Karpas-422 (cell line): ENCODE data around the gene POLD2. TPM values are rescaled to one million over a fixed set of nuclear protein-coding genes. Genes with fewer than 3 reads are reported as not detected.

Source experiments
- DNase-seq: peaks from one replicate; pipeline ENCODE4 v3.0.0-alpha.2; 2015
- H2AFZ ChIP-seq: fragments of 200-600 bp; sonication (generic); 2 replicates; pipeline ENCODE4 v1.6.1; 2014; ENCODE audit warnings: antibody characterized with exemption, low read length, mixed read lengths
- H3K27ac ChIP-seq: fragments of 200-600 bp; sonication (generic); 2 replicates; pipeline ENCODE4 v1.5.1; 2014; ENCODE audit warnings: mild to moderate bottlenecking, low read length, moderate library complexity
- H3K27me3 ChIP-seq: fragments of 200-600 bp; sonication (generic); 2 replicates; pipeline ENCODE4 v1.6.1; 2014; ENCODE audit warnings: low read length, mixed read lengths
- H3K36me3 ChIP-seq: fragments of 200-600 bp; sonication (generic); 2 replicates; pipeline ENCODE4 v1.6.1; 2014; ENCODE audit warnings: low read length, mixed read lengths; ENCODE audit not compliant: insufficient read depth
- H3K4me1 ChIP-seq: fragments of 200-600 bp; sonication (generic); 2 replicates; pipeline ENCODE4 v1.6.1; 2014; ENCODE audit warnings: mild to moderate bottlenecking, low read length, mixed read lengths
- H3K4me2 ChIP-seq: fragments of 200-600 bp; sonication (generic); 2 replicates; pipeline ENCODE4 v1.6.1; 2014; ENCODE audit warnings: low read length, low read depth, mild to moderate bottlenecking; ENCODE audit not compliant: poor library complexity, severe bottlenecking
- H3K4me3 ChIP-seq: fragments of 200-600 bp; sonication (generic); 2 replicates; pipeline ENCODE4 v1.5.1; 2014; ENCODE audit warnings: mild to moderate bottlenecking, antibody characterized with exemption, low read length, mixed read lengths
- H3K79me2 ChIP-seq: fragments of 200-600 bp; sonication (generic); 2 replicates; pipeline ENCODE4 v1.6.1; 2014; ENCODE audit warnings: mild to moderate bottlenecking, low read length, mixed read lengths
- H3K9ac ChIP-seq: fragments of 200-600 bp; sonication (generic); 2 replicates; pipeline ENCODE4 v1.6.0; 2014; ENCODE audit warnings: low read length
- H3K9me2 ChIP-seq: fragments of 200-600 bp; sonication (generic), shearing (Covaris generic); replicated peaks from 2 replicates; pipeline ENCODE4 v1.6.0; 2014; ENCODE audit warnings: mild to moderate bottlenecking, low read length, moderate library complexity; ENCODE audit not compliant: insufficient read depth
- H3K9me3 ChIP-seq: fragments of 300-700, 200-600 bp; sonication (generic); 2 replicates; pipeline ENCODE4 v1.6.1; 2014; ENCODE audit warnings: low read length, mixed read lengths
- H4K20me1 ChIP-seq: fragments of 200-600 bp; sonication (generic); 2 replicates; pipeline ENCODE4 v1.6.1; 2014; ENCODE audit warnings: mild to moderate bottlenecking, antibody characterized with exemption, low read length, low read depth; ENCODE audit not compliant: insufficient read depth
- total RNA-seq: library from RNA; depleted of rRNA; stranded (reverse); fragments of >200 nt; shearing (Covaris generic); gene quantifications from 2 replicates; pipeline ENCODE4 v1.2.3, GENCODE V29; 2014; ENCODE audit warnings: low replicate concordance

The POLD2 gene
- total RNA-seq, 1 experiment from 2014 or later: 165 TPM

- Histone ChIP-seq H4K20me1 (peaks cover 5% of the 10 kb centered on the region; the same call in 1 of the 2 replicates), H3K9me2 (no peaks in the 10 kb centered on the region), H3K27ac (peak overlapping the region; percentile 58), H3K9me3 (no peaks in the 10 kb centered on the region), H3K9ac (peak overlapping the region; percentile 75), H2AFZ (no peak overlapping the region), H3K4me3 (peak overlapping the region; percentile 72), H3K27me3 (no peaks in the 10 kb centered on the region), H3K4me2 (peak overlapping the region; percentile 92), H3K4me1 (peaks cover 28% of the 10 kb centered on the region), H3K36me3 (peaks cover 20% of the 10 kb centered on the region), H3K79me2 (peaks cover 38% of the 10 kb centered on the region)
- no peak for DNase-seq
These were observed 1.5 kb downstream of the POLD2 start for GRCh38 chr7:44121761-44122420.

- no peak overlapping the region for H3K4me2 ChIP-seq
- peaks cover 20% of the 10 kb centered on the region for H3K36me3 ChIP-seq
These were observed 3.0 kb downstream of the POLD2 start for GRCh38 chr7:44120395-44120794.

GRCh38 chr7:44119829-44120380 lies 3.4 kb downstream of the POLD2 start:
- Histone ChIP-seq H3K36me3 (peaks cover 20% of the 10 kb centered on the region), H4K20me1 (peaks cover 5% of the 10 kb centered on the region; the same call in 1 of the 2 replicates), H2AFZ (no peak overlapping the region), H3K4me3 (no peak overlapping the region), H3K4me2 (no peak overlapping the region), H3K9ac (no peak overlapping the region), H3K9me2 (no peaks in the 10 kb centered on the region), H3K9me3 (no peaks in the 10 kb centered on the region), H3K4me1 (peaks cover 26% of the 10 kb centered on the region), H3K79me2 (peaks cover 38% of the 10 kb centered on the region), H3K27me3 (no peaks in the 10 kb centered on the region), H3K27ac (no peak overlapping the region)
- no peak for DNase-seq

More at GRCh38 chr7:44120395-44120794, 3.0 kb downstream of the POLD2 start:
- H3K9ac ChIP-seq: no peak overlapping the region; the same call in 1 of the 2 replicates
- peaks cover 5% of the 10 kb centered on the region; the same call in 1 of the 2 replicates for H4K20me1 ChIP-seq
- no peaks in the 10 kb centered on the region for H3K27me3 ChIP-seq
- H3K9me2 ChIP-seq: no peaks in the 10 kb centered on the region
- peaks cover 26% of the 10 kb centered on the region for H3K4me1 ChIP-seq
- H3K4me3 ChIP-seq: no peak overlapping the region
- H3K9me3 ChIP-seq: no peaks in the 10 kb centered on the region
- no peak for DNase-seq
- no peak overlapping the region for H2AFZ ChIP-seq
- H3K79me2 ChIP-seq: peaks cover 38% of the 10 kb centered on the region
- no peak overlapping the region for H3K27ac ChIP-seq

GRCh38 chr7:44117801-44118429 lies 5.4 kb downstream of the POLD2 start:
- Histone ChIP-seq H3K4me2 (no peak overlapping the region), H3K27me3 (no peaks in the 10 kb centered on the region), H3K79me2 (peaks cover 35% of the 10 kb centered on the region), H3K36me3 (peaks cover 20% of the 10 kb centered on the region), H4K20me1 (peaks cover 5% of the 10 kb centered on the region; the same call in 1 of the 2 replicates), H3K9ac (no peak overlapping the region), H3K9me2 (no peaks in the 10 kb centered on the region), H3K9me3 (no peaks in the 10 kb centered on the region), H2AFZ (no peak overlapping the region), H3K27ac (no peak overlapping the region), H3K4me3 (no peak overlapping the region), H3K4me1 (peaks cover 21% of the 10 kb centered on the region)
- DNase-seq: no peak

GRCh38 chr7:44116789-44117666 lies 6.3 kb downstream of the POLD2 start:
- Histone ChIP-seq H3K9me2 (no peaks in the 10 kb centered on the region), H2AFZ (no peak overlapping the region), H3K4me2 (no peak overlapping the region), H4K20me1 (peaks cover 5% of the 10 kb centered on the region; the same call in 1 of the 2 replicates), H3K27me3 (no peaks in the 10 kb centered on the region), H3K9ac (no peak overlapping the region), H3K27ac (no peak overlapping the region), H3K9me3 (no peaks in the 10 kb centered on the region), H3K79me2 (peaks cover 26% of the 10 kb centered on the region), H3K4me1 (peaks cover 24% of the 10 kb centered on the region), H3K36me3 (peaks cover 20% of the 10 kb centered on the region), H3K4me3 (no peak overlapping the region)
- DNase-seq: no peak

- Histone ChIP-seq H3K79me2 (peaks cover 18% of the 10 kb centered on the region), H3K4me1 (peaks cover 23% of the 10 kb centered on the region), H2AFZ (no peak overlapping the region), H3K4me2 (no peak overlapping the region), H3K36me3 (peaks cover 16% of the 10 kb centered on the region), H3K9me3 (no peaks in the 10 kb centered on the region), H3K27ac (no peak overlapping the region), H4K20me1 (peaks cover 5% of the 10 kb centered on the region; the same call in 1 of the 2 replicates), H3K9ac (no peak overlapping the region), H3K27me3 (no peaks in the 10 kb centered on the region), H3K4me3 (no peak overlapping the region), H3K9me2 (no peaks in the 10 kb centered on the region)
- no peak for DNase-seq
These were observed 7.1 kb downstream of the POLD2 start for GRCh38 chr7:44116087-44116788.

GRCh38 chr7:44114586-44115310 lies 8.6 kb downstream of the POLD2 start:
- Histone ChIP-seq H3K27ac (no peak overlapping the region), H3K27me3 (no peaks in the 10 kb centered on the region), H2AFZ (no peak overlapping the region), H3K9ac (no peak overlapping the region), H3K36me3 (peaks cover 3% of the 10 kb centered on the region), H3K79me2 (peaks cover 4% of the 10 kb centered on the region; the same call in 1 of the 2 replicates), H3K4me3 (no peak overlapping the region), H3K4me2 (no peak overlapping the region), H4K20me1 (no peaks in the 10 kb centered on the region; the same call in 1 of the 2 replicates), H3K9me2 (no peaks in the 10 kb centered on the region), H3K9me3 (no peaks in the 10 kb centered on the region), H3K4me1 (peaks cover 17% of the 10 kb centered on the region)
- no peak for DNase-seq
